Testis (tissue), 3 donors: ENCODE results near the gene CFL1. TPM values are rescaled to one million over a fixed set of nuclear protein-coding genes. Genes with fewer than 3 reads are reported as not detected.

Experiments
- DNase-seq: peaks from one replicate; pipeline ENCODE4 v3.0.0-alpha.2; 2019
- H3K27ac ChIP-seq, 2 donors: fragments of 200-600 bp; sonication (generic); one replicate each; pipeline ENCODE4 v1.5.1; 2019
- H3K27me3 ChIP-seq: fragments of 200-600 bp; sonication (generic); one replicate; pipeline ENCODE4 v1.5.1; 2019
- H3K36me3 ChIP-seq: fragments of 200-600 bp; sonication (generic); one replicate; pipeline ENCODE4 v1.5.1; 2017; ENCODE audit warnings: low read depth; ENCODE audit errors: missing control alignments
- H3K4me1 ChIP-seq: fragments of 200-600 bp; sonication (generic); one replicate; pipeline ENCODE4 v1.5.1; 2019
- H3K4me3 ChIP-seq, 2 donors: fragments of 200-600 bp; sonication (generic); one replicate each; pipeline ENCODE4 v1.5.1; 2017 to 2019
- H3K9me3 ChIP-seq: fragments of 200-600 bp; sonication (generic); one replicate; pipeline ENCODE4 v1.5.1; 2017
- POLR2A ChIP-seq: fragments of 450-650 bp; IDR thresholded peaks from one replicate; pipeline ENCODE4 v1.6.1; 2017; ENCODE audit warnings: antibody characterized with exemption, mild to moderate bottlenecking, moderate library complexity
- WGBS, 2 donors: methylation state at CpG; one replicate each; pipeline ENCODE4 v1.1.5; 2018; 5-methylcytosine and 5-hydroxymethylcytosine counted together
- intact Hi-C: fragments of 100-400 bp; cut with DNase I; formaldehyde crosslinking; loops from one replicate; pipeline ENCODE4 v1.15.1; 2023; ENCODE audit warnings: low total_unique reads
- polyA plus RNA-seq: library from polyadenylated mRNA; stranded (reverse); fragments of 350-450 nt; fragmentation: Illumina TruSeq; extraction: RNeasy Lipid Tissue Mini Kit (QIAGEN cat#74804); gene quantifications from one replicate; pipeline ENCODE4 v1.2.3, GENCODE V29; 2014; ENCODE audit warnings: low read depth, low replicate concordance; ENCODE audit not compliant: insufficient read depth
- total RNA-seq, 2 donors: library from RNA; depleted of rRNA; stranded (reverse); fragments of >200 nt; gene quantifications; one replicate each; pipeline ENCODE4 v1.2.3, GENCODE V29; 2016
- TF ChIP-seq, protein P1 (sequence below), 3 experiments: fragments of 450-650 bp in 2 of 3; fragments of 200-600 bp in 1 of 3; sonication (generic) in 1 of 3; IDR thresholded peaks; one replicate each; pipeline ENCODE4 v1.5.1; 2016 to 2019; ENCODE audit warnings: antibody characterized with exemption in 3 of 3, mild to moderate bottlenecking in 2 of 3, moderate library complexity in 1 of 3

CFL1 gene
- total and polyA plus RNA-seq, 3 donors from 2014 or later, result 522 to 647 (median 570) TPM

DNA sequence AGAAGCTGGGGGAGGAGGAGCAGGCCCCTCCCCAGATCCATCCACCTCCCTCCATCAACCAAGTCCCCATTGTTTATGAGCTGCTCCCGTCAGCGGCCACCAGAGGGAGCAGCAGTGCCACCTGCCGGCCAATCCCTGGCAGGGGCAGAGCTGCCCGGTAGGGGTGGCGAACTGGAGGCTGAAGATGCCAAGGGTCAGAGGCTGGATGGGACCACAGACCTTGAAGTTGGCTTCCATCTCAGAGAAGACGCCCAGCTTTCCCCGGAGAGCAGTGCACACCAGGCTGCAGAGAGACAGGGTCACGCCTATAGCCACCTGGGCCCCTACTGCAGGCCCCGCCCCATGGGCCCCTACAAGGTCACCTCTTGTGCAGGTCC lies 26.7 kb upstream of the CFL1 start:
- peaks cover 17% of the 10 kb centered on the region for H3K4me1 ChIP-seq
- H3K27ac ChIP-seq, result no peak overlapping the region
- no peaks in the 10 kb centered on the region for H3K36me3 ChIP-seq
- no peaks in the 10 kb centered on the region for H3K9me3 ChIP-seq
- 16 to 26% methylated on average over 7 to 9 of the region's 9 CpGs for WGBS, 2 donors
- peak; percentile 75 for DNase-seq
- no peaks in the 10 kb centered on the region for H3K27me3 ChIP-seq
- H3K4me3 ChIP-seq, result no peak overlapping the region
- intact Hi-C loops, result loop anchor here (10.0 kb wide), 1 partner anchor 100 kb away; no protein-coding TSS in a partner anchor
- TF ChIP-seq, protein P1, sequence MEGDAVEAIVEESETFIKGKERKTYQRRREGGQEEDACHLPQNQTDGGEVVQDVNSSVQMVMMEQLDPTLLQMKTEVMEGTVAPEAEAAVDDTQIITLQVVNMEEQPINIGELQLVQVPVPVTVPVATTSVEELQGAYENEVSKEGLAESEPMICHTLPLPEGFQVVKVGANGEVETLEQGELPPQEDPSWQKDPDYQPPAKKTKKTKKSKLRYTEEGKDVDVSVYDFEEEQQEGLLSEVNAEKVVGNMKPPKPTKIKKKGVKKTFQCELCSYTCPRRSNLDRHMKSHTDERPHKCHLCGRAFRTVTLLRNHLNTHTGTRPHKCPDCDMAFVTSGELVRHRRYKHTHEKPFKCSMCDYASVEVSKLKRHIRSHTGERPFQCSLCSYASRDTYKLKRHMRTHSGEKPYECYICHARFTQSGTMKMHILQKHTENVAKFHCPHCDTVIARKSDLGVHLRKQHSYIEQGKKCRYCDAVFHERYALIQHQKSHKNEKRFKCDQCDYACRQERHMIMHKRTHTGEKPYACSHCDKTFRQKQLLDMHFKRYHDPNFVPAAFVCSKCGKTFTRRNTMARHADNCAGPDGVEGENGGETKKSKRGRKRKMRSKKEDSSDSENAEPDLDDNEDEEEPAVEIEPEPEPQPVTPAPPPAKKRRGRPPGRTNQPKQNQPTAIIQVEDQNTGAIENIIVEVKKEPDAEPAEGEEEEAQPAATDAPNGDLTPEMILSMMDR (IDR thresholded peaks at IDR 0.05), result peak; percentile 95 to 98 (median 98)
- no peak for TF ChIP-seq POLR2A

DNA sequence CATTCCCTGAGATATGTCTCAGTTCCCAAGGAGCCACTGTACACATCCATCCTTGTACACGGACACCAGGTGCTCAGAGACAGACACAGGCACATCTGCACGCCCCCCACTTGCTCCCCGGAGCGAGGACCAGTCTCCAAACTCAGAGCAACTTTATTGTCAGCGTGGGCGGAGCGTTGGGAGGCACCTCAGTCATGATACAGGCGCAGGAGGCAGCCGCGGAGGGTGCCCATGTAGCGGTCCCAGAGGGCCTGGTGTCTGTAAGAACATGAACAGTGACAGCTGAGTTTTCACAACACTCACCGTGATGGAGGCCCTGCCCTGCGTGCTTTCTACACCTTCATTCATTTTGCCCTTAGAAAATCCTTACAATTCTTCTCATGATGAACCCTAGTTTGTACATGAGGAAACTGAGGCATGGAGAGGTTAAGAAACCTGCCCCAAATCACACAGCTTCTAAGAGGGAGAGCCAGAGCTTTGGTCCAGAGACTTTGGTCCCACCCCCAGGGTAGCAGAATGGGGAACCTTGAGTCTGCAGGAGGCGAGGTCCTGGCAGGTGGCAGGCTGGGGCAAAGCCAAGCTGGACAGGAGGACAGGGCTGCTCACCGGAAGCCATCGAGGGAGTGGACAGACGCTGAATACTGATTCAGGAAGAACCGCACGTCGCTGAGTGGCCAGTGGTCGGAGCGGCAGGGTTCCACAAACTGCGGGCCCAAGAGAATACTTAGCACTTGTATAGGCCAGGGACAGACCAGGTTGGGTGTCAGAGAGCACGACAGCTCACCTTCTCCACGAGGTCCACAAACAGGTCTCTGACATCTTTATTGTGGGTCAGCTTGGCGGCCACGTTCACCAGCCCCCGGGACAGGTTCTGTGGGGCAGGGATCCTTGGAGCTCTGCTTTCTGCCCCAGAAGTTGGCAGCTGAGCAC lies 26.1 kb upstream of the CFL1 start:
- Histone ChIP-seq H3K27ac (no peak overlapping the region), H3K27me3 (no peaks in the 10 kb centered on the region), H3K4me3 (no peak overlapping the region), H3K36me3 (no peaks in the 10 kb centered on the region), H3K9me3 (no peaks in the 10 kb centered on the region), H3K4me1 (peaks cover 11% of the 10 kb centered on the region)
- intact Hi-C loops, result loop anchor here (10.0 kb wide), 1 partner anchor 101 kb away; no protein-coding TSS in a partner anchor
- no peak for TF ChIP-seq POLR2A
- no peak for DNase-seq
- WGBS, 2 donors, result 85 to 87% methylated on average over 28 of the region's 28 CpGs

DNA sequence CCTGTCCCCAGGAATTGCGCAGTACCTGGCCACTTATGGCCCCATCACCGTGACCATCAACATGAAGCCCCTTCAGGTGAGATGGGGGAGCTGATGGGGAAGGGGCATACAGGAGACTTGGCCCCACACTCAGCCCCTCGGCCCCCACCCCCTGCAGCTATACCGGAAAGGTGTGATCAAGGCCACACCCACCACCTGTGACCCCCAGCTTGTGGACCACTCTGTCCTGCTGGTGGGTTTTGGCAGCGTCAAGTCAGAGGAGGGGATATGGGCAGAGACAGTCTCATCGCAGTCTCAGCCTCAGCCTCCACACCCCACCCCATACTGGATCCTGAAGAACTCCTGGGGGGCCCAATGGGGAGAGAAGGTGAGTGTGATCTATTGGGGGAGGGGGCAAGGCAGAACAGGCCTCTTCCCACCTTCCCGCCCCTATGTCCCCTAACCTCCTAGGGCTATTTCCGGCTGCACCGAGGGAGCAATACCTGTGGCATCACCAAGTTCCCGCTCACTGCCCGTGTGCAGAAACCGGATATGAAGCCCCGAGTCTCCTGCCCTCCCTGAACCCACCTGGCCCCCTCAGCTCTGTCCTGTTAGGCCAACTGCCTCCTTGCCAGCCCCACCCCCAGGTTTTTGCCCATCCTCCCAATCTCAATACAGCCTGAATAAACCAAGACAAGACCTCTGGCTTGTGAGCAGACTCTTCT lies 25.2 kb upstream of the CFL1 start:
- Histone ChIP-seq H3K36me3 (no peaks in the 10 kb centered on the region), H3K9me3 (no peaks in the 10 kb centered on the region), H3K27me3 (no peaks in the 10 kb centered on the region), H3K27ac (no peak overlapping the region), H3K4me3 (no peak overlapping the region), H3K4me1 (peaks cover 11% of the 10 kb centered on the region)
- intact Hi-C loops, result loop anchor here (10.0 kb wide), 1 partner anchor 102 kb away; no protein-coding TSS in a partner anchor
- WGBS, 2 donors, result 94% methylated on average over 11 to 13 of the region's 13 CpGs
- DNase-seq, result no peak
- TF ChIP-seq, protein P1 (IDR thresholded peaks at IDR 0.05), result no peak

DNA sequence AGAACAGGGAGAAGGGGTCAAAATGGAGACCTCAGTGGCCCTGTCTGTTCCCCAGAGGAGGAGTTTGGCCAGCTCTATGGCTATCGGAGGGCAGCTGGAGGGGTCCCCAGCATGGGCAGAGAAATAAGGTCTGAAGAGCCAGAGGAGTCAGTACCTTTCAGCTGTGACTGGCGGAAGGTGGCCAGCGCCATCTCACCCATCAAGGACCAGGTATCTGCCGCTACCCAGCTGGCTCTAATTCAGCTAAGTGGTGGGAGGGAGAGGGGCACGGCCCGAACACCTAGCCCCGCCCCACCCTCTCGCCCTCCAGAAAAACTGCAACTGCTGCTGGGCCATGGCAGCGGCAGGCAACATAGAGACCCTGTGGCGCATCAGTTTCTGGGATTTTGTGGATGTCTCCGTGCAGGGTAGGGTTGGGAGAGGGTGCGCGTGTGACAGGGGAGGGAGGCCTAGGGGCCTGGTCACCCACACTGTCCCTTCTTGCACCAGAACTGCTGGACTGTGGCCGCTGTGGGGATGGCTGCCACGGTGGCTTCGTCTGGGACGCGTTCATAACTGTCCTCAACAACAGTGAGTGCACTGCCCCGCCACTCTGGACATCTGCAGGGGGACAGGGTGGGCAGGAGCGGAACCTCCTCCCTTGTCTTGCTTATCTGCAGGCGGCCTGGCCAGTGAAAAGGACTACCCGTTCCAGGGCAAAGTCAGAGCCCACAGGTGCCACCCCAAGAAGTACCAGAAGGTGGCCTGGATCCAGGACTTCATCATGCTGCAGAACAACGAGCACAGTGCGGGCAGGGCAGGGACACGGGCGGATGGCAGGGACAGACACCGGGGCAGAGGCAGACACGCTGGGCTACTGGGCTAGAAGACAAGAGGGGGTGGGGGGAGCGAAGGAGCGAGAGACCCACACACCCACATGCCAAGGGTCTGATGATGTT lies 24.4 kb upstream of the CFL1 start:
- H3K36me3 ChIP-seq, result no peaks in the 10 kb centered on the region
- no peak for DNase-seq

More for the DNA sequence above, 24.4 kb upstream of the CFL1 start:
- 84 to 85% methylated on average over 16 to 30 of the region's 30 CpGs for WGBS, 2 donors
- Histone ChIP-seq H3K9me3 (no peaks in the 10 kb centered on the region), H3K27me3 (no peaks in the 10 kb centered on the region), H3K4me1 (peaks cover 5% of the 10 kb centered on the region), H3K4me3 (no peak overlapping the region), H3K27ac (no peak overlapping the region)
- TF ChIP-seq, protein P1 (IDR thresholded peaks at IDR 0.05), result no peak
- TF ChIP-seq POLR2A, result no peak
- intact Hi-C loops, result loop anchor here (10.0 kb wide), 1 partner anchor 102 kb away; no protein-coding TSS in a partner anchor
